ENCODE results near the gene CENPV. TPM values are rescaled to one million over a fixed set of nuclear protein-coding genes. Genes with fewer than 3 reads are reported as not detected.
A peak's percentile ranks its signal among the peaks of the same experiment; 100 is the strongest.
"Not testable (repeated sequence)": the region's sequence is repeated elsewhere in the genome, so short reads cannot be mapped to it uniquely, and the experiment has no call there.

The CENPV gene
- total and polyA plus RNA-seq, 8 donors, result 24.5 to 324 (median 38.1) TPM

DNA sequence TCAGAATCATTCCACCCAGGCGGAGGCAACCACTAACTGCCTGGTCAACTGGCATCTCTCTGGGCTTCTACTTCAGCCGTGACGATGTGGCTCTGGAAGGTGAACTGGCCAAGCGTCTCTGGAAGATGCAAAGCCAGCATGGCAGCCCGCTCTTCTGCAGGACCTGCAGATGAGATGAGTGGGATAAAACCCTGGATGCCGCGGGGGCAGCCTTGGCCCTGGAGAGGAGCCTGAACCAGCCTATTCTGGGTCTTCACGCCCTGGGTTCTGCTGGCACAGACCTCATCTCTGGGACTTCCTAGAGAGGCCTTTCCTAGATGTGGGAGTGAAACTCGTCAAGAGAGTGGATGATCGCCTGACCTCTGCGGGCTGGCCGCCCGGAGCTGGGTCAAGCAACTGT is 38.2 kb upstream of the CENPV start:
- Histone ChIP-seq H3K9me3 (no peaks in the 10 kb centered on the region), H3K27ac (no peak overlapping the region), H3K4me3 (no peak overlapping the region), H3K36me3 (no peaks in the 10 kb centered on the region), H3K27me3 (no peaks in the 10 kb centered on the region), H3K4me1 (peaks cover 0 to 16% (median 3%) of the 10 kb centered on the region in 4 donors)
- intact Hi-C loops (cut with DNase I; ENCODE audit: low total_unique reads), result no loop called here
- 96 to 97% (median 96%) methylated on average over 8 to 13 of the region's 13 CpGs for WGBS, 5 donors
- TF ChIP-seq POLR2AphosphoS5 (IDR thresholded peaks at IDR 0.05) (no peak), EP300 (IDR thresholded peaks at IDR 0.05) (no peak), POLR2A (IDR thresholded peaks at IDR 0.05) (no peak)
- TF ChIP-seq, protein P1, sequence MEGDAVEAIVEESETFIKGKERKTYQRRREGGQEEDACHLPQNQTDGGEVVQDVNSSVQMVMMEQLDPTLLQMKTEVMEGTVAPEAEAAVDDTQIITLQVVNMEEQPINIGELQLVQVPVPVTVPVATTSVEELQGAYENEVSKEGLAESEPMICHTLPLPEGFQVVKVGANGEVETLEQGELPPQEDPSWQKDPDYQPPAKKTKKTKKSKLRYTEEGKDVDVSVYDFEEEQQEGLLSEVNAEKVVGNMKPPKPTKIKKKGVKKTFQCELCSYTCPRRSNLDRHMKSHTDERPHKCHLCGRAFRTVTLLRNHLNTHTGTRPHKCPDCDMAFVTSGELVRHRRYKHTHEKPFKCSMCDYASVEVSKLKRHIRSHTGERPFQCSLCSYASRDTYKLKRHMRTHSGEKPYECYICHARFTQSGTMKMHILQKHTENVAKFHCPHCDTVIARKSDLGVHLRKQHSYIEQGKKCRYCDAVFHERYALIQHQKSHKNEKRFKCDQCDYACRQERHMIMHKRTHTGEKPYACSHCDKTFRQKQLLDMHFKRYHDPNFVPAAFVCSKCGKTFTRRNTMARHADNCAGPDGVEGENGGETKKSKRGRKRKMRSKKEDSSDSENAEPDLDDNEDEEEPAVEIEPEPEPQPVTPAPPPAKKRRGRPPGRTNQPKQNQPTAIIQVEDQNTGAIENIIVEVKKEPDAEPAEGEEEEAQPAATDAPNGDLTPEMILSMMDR (IDR thresholded peaks at IDR 0.05), result no peak
- DNase-seq, result no peak

DNA sequence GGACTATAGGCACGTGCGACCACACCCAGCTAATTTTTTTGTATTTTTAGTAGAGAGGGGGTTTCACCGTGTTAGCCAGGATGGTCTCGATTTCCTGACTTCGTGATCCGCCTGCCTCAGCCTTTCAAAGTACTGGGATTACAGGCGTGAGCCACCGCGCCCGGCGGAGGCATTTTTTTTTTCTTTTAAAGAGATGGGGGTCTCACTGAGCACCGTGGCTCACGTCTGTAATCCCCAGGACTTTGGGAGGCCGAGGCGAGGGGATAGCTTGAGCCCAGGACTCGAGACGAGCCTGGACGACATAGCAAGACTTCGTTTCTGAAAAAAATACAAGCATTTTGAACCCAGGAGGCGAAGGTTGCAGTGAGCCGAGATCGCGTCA is 32.8 kb upstream of the CENPV start:
- intact Hi-C loops (cut with DNase I; ENCODE audit: low total_unique reads); H3K9me3 ChIP-seq; H3K27me3 ChIP-seq; DNase-seq: not testable (repeated sequence)
- H3K36me3 ChIP-seq, result peaks cover 10 to 26% (median 21%) of the 10 kb centered on the region in 4 donors
- 31 to 44% (median 40%) methylated on average over 23 of the region's 23 CpGs for WGBS, 5 donors
- peak overlapping the region; percentile 62 to 98 (median 68) for H3K27ac ChIP-seq
- H3K4me3 ChIP-seq, result peak overlapping the region; percentile 48 to 55 (median 51)
- peaks cover 31 to 62% (median 39%) of the 10 kb centered on the region in 4 donors for H3K4me1 ChIP-seq

DNA sequence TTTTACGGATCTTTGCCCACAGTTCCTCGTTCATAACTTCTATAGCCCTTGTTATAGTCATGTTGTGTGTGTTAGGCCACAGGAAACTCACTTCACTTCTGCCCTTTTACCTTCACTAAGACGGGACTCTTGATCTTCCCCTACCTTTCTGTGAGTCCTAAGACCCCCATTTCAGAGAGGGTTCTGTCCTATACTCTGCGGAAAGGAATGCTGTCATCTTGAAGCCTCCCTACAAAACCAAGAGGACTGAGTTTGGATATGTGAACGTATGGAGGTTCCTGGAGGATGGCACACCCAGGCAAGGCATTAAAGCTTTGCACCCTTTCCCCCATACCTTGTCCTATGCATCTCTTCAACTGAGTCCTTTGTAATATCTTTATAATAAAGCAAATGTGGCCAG is 31.3 kb upstream of the CENPV start:
- H3K4me3 ChIP-seq, result no peak overlapping the region
- H3K9me3 ChIP-seq, result no peaks in the 10 kb centered on the region
- H3K4me1 ChIP-seq, result peaks cover 38 to 70% (median 44%) of the 10 kb centered on the region in 4 donors
- H3K27me3 ChIP-seq, result no peaks in the 10 kb centered on the region
- intact Hi-C loops (cut with DNase I; ENCODE audit: low total_unique reads), result no loop called here
- no peak for TF ChIP-seq POLR2AphosphoS5 (IDR thresholded peaks at IDR 0.05)
- no peak for TF ChIP-seq EP300 (IDR thresholded peaks at IDR 0.05)
- TF ChIP-seq POLR2A (IDR thresholded peaks at IDR 0.05), result no peak
- TF ChIP-seq, protein P1 (IDR thresholded peaks at IDR 0.05), result no peak
- no peak for DNase-seq
- WGBS, 5 donors, result 56 to 66% (median 62%) methylated on average over 5 of the region's 5 CpGs
- peak overlapping the region in 3 of 5 donors; percentile 12 to 98 (median 43) for H3K27ac ChIP-seq
- H3K36me3 ChIP-seq, result peaks cover 10 to 26% (median 21%) of the 10 kb centered on the region in 4 donors

DNA sequence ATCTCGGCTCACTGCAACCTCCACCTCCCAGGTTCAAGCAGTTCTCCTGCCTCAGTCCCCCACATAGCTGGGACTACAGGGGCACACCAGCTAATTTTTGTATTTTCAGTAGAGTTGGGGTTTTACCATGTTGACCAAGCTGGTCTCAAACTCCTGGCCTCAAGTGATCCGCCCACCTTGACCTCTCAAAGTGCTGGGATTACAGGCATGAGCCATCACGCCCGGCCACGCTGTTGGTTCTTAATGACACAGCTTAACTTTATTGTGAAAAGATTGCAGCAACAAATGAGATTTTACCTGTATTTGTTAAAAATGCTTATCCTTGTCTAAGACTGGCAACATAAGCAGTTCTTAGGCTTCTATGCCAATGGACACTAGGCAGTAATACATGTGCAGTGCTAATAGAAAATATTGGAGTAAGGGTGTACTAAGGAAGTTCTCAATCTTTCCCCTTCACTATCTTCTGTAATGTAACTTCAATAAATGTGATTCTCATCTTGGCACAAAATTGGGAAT is 30.6 kb upstream of the CENPV start:
- Histone ChIP-seq H3K4me1 (peaks cover 38 to 77% (median 49%) of the 10 kb centered on the region in 4 donors), H3K9me3 (no peaks in the 10 kb centered on the region), H3K27ac (peak overlapping the region in 3 of 5 donors; percentile 12 to 98 (median 43)), H3K36me3 (peaks cover 10 to 26% (median 21%) of the 10 kb centered on the region in 4 donors), H3K4me3 (peak overlapping the region in 3 of 4 donors; percentile 5 to 73 (median 71)), H3K27me3 (no peaks in the 10 kb centered on the region)
- TF ChIP-seq EP300 (IDR thresholded peaks at IDR 0.05) (no peak), POLR2A (IDR thresholded peaks at IDR 0.05) (no peak), POLR2AphosphoS5 (IDR thresholded peaks at IDR 0.05) (no peak)
- TF ChIP-seq, protein P1 (IDR thresholded peaks at IDR 0.05), result no peak
- WGBS, 5 donors, result 60 to 81% (median 71%) methylated on average over 5 of the region's 5 CpGs
- intact Hi-C loops (cut with DNase I; ENCODE audit: low total_unique reads), result no loop called here
- DNase-seq, result no peak

DNA sequence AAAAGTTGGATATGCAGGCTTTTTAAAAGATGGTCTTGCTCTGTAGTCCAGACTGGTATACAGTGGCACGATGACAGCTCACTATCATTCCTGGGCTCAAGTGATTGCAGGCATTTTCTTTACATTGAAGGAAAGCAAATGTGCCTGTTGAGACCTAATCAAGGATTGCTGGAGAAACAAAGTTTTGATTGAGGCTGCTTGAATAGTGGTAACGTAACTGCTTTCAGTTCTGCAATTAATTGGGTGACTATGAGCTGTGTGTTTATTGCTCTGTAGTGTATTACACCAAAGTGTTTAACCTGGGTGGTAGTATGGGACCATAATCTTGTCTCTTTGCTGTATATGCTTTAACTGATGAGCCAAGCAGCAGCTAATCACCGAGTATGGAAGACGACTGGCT is 29.9 kb upstream of the CENPV start:
- H3K4me1 ChIP-seq, result peaks cover 38 to 83% (median 52%) of the 10 kb centered on the region in 4 donors
- peaks cover 10 to 26% (median 21%) of the 10 kb centered on the region in 4 donors for H3K36me3 ChIP-seq
- no peak for DNase-seq
- peak overlapping the region in 1 of 5 donors; percentile 98 for H3K27ac ChIP-seq
- no peaks in the 10 kb centered on the region for H3K27me3 ChIP-seq
- no peak for TF ChIP-seq EP300 (IDR thresholded peaks at IDR 0.05)
- TF ChIP-seq, protein P1 (IDR thresholded peaks at IDR 0.05), result no peak
- TF ChIP-seq POLR2A (IDR thresholded peaks at IDR 0.05), result no peak
- no peak for TF ChIP-seq POLR2AphosphoS5 (IDR thresholded peaks at IDR 0.05)
- intact Hi-C loops (cut with DNase I; ENCODE audit: low total_unique reads), result no loop called here
- H3K4me3 ChIP-seq, result peak overlapping the region in 3 of 4 donors; percentile 5 to 73 (median 71)
- WGBS, 5 donors, result 40 to 61% (median 48%) methylated on average over 4 of the region's 4 CpGs
- H3K9me3 ChIP-seq, result no peaks in the 10 kb centered on the region
